Endothelial cell of umbilical vein (primary cell): ENCODE data around the gene BCAS3. TPM values are rescaled to one million over a fixed set of nuclear protein-coding genes. Genes with fewer than 3 reads are reported as not detected.

ENCODE experiments used
- BruUV-seq: library from RNA; stranded (reverse); fragments of 400-500 nt; replicated peaks from 2 replicates; lab custom pipeline; 2021; lab: Mats Ljungman, UMichigan
- CTCF ChIA-PET: fragments of 300-600, 350-600 bp; sonication (Branson Sonifier 250); formaldehyde crosslinking; loops from one replicate; lab custom pipeline; 2021; ENCODE audit warnings: antibody characterized with exemption, inconsistent platforms; lab: Charles Lee
- POLR2A ChIA-PET: fragments of 300-600, 350-600 bp; sonication (Branson Sonifier 250); formaldehyde crosslinking; loops from one replicate; lab custom pipeline; 2021; ENCODE audit warnings: antibody characterized with exemption, inconsistent platforms; lab: Charles Lee
- DNase-seq: peaks from one replicate; pipeline ENCODE4 v3.0.0-alpha.2; 2011; ENCODE audit warnings: low read depth, low spot score
- FAIRE-seq: peaks from 2 replicates; lab custom pipeline; 2011; peaks lifted over from hg19 to GRCh38; lab: Jason Lieb, UNC
- H2AFZ ChIP-seq: 2 replicates; pipeline ENCODE4 v1.6.0; 2012; ENCODE audit warnings: low read depth, low read length, control low read depth, inconsistent platforms
- H3K27ac ChIP-seq: 2 replicates; pipeline ENCODE4 v1.5.1; 2011; ENCODE audit warnings: low read depth, mild to moderate bottlenecking, control low read depth, low read length, moderate library complexity; ENCODE audit not compliant: insufficient read depth
- H3K27me3 ChIP-seq, 2 experiments: 2 replicates each; pipeline versions ENCODE4 v1.6.0 to v1.6.1; 2011; ENCODE audit warnings: low read length in 2 of 2, mixed read lengths in 1 of 2; ENCODE audit not compliant: control insufficient read depth in 2 of 2, insufficient read depth in 2 of 2
- H3K36me3 ChIP-seq, 2 experiments: 2 replicates in 1 of 2; 3 replicates in 1 of 2; pipeline ENCODE4 v1.5.1; 2011; ENCODE audit warnings: low read length in 2 of 2, mild to moderate bottlenecking in 1 of 2, moderate library complexity in 1 of 2; ENCODE audit not compliant: control insufficient read depth in 2 of 2, insufficient read depth in 2 of 2; ENCODE audit errors: extremely low read depth in 1 of 2
- H3K4me1 ChIP-seq: 3 replicates; pipeline ENCODE4 v1.5.1; 2011; ENCODE audit warnings: mild to moderate bottlenecking, low read length; ENCODE audit not compliant: control insufficient read depth, insufficient read depth; ENCODE audit errors: extremely low read depth
- H3K4me2 ChIP-seq: 2 replicates; pipeline ENCODE4 v1.6.1; 2011; ENCODE audit warnings: low read length, control low read depth, mixed read lengths; ENCODE audit not compliant: insufficient read depth
- H3K4me3 ChIP-seq, 3 experiments: fragments of 200-600 bp in 1 of 3; sonication (generic), shearing (Covaris generic) in 1 of 3; replicated peaks in 1 of 3; 2 replicates each; pipeline ENCODE4 v1.5.1; 2011 to 2016; ENCODE audit warnings: control low read depth in 3 of 3, low read length in 3 of 3, mild to moderate bottlenecking in 2 of 3, inconsistent platforms in 1 of 3, low read depth in 1 of 3, moderate library complexity in 1 of 3; ENCODE audit not compliant: insufficient read depth in 1 of 3
- H3K79me2 ChIP-seq: 2 replicates; pipeline ENCODE4 v1.6.0; 2012; ENCODE audit warnings: low read length, inconsistent platforms; ENCODE audit not compliant: control insufficient read depth, insufficient read depth
- H3K9ac ChIP-seq: replicated peaks from 2 replicates; pipeline ENCODE3; 2011; ENCODE audit warnings: low read length, control low read depth; ENCODE audit not compliant: insufficient read depth; ENCODE audit errors: extremely low read depth
- H3K9me1 ChIP-seq: replicated peaks from 3 replicates; pipeline ENCODE4 v1.6.0; 2011; ENCODE audit warnings: mild to moderate bottlenecking, low read length; ENCODE audit not compliant: control insufficient read depth, insufficient read depth; ENCODE audit errors: extremely low read depth
- H3K9me3 ChIP-seq: replicated peaks from 2 replicates; pipeline ENCODE4 v1.5.1; 2012; ENCODE audit warnings: low read length, inconsistent platforms; ENCODE audit not compliant: control insufficient read depth, insufficient read depth
- H4K20me1 ChIP-seq: replicated peaks from 2 replicates; pipeline ENCODE3; 2011; ENCODE audit warnings: mild to moderate bottlenecking, low read length; ENCODE audit not compliant: control insufficient read depth, insufficient read depth; ENCODE audit errors: extremely low read depth
- CTCF ChIP-seq, 2 donors: IDR thresholded peaks; 1 replicate in 1 of 2; 2 replicates in 1 of 2; pipeline ENCODE4 v1.5.1; 2011; ENCODE audit warnings: low read length in 2 of 2, mild to moderate bottlenecking in 2 of 2, moderate library complexity in 2 of 2, control low read depth in 1 of 2, inconsistent platforms in 1 of 2, low read depth in 1 of 2; ENCODE audit not compliant: insufficient read depth in 1 of 2; ENCODE audit errors: extremely low read depth in 1 of 2
- EZH2 ChIP-seq: IDR thresholded peaks from 2 replicates; pipeline ENCODE4 v1.6.1; 2012; ENCODE audit warnings: borderline replicate concordance, low read depth, mild to moderate bottlenecking, moderate library complexity, low read length, inconsistent platforms; ENCODE audit not compliant: severe bottlenecking
- FOS ChIP-seq: IDR thresholded peaks from 2 replicates; pipeline ENCODE4 v1.6.1; 2011; ENCODE audit warnings: mild to moderate bottlenecking, low read length, moderate library complexity, borderline replicate concordance; ENCODE audit not compliant: insufficient read depth
- GATA2 ChIP-seq: IDR thresholded peaks from 2 replicates; pipeline ENCODE4 v1.7.0; 2011; ENCODE audit warnings: low read depth, mild to moderate bottlenecking, moderate library complexity, mixed read lengths, low read length; ENCODE audit not compliant: insufficient read length, insufficient read depth
- JUN ChIP-seq: IDR thresholded peaks from 2 replicates; pipeline ENCODE4 v1.6.1; 2011; ENCODE audit warnings: borderline replicate concordance, low read depth; ENCODE audit not compliant: insufficient read length, insufficient read depth
- MAX ChIP-seq: IDR thresholded peaks from 2 replicates; pipeline ENCODE4 v1.6.1; 2011; ENCODE audit not compliant: insufficient read depth, insufficient read length
- MYC ChIP-seq: IDR thresholded peaks from one replicate; pipeline ENCODE4 v1.6.1; 2011; ENCODE audit warnings: mild to moderate bottlenecking, low read depth, low read length
- POLR2A ChIP-seq: IDR thresholded peaks from 2 replicates; pipeline ENCODE4 v1.6.1; 2012; ENCODE audit warnings: low read depth, mild to moderate bottlenecking, control low read depth, low read length
- POLR2AphosphoS5 ChIP-seq: IDR thresholded peaks from 2 replicates; pipeline ENCODE4 v1.6.1; 2012; ENCODE audit warnings: low read depth, mild to moderate bottlenecking, control low read depth, low read length, moderate library complexity; ENCODE audit not compliant: insufficient read depth
- dilution Hi-C: fragments of 300-500 bp; cut with MboI; formaldehyde crosslinking; loops from one replicate; pipeline ENCODE4 v1.15.0; 2019; ENCODE audit warnings: low sequenced_read_pairs; ENCODE audit not compliant: extremely low pct_ligation_motif_present
- intact Hi-C: fragments of 100-400 bp; cut with micrococcal nuclease; formaldehyde crosslinking; loops from one replicate; pipeline ENCODE4 v1.10.0; 2022
- polyA plus RNA-seq, 4 experiments: library from polyadenylated mRNA; depleted of rRNA in 3 of 4; stranded (reverse) in 3 of 4; unstranded in 1 of 4; fragments of >200 nt; gene quantifications; 2 replicates each; pipeline versions ENCODE4 v1.2.1 to v1.2.3, GENCODE V29; 2011 to 2012; ENCODE audit warnings: missing spikeins in 1 of 4
- total RNA-seq: library from RNA; stranded (reverse); gene quantifications from 2 replicates; pipeline ENCODE4 v1.2.3, GENCODE V29; 2021

Gene BCAS3
- total and polyA plus RNA-seq, 2 donors (not counting 3 experiments of a cell fraction or from before 2014, with no cell fraction given): 8.2 to 16.0 TPM

GRCh38 chr17:60832151-60832585 lies 154.5 kb downstream of the BCAS3 start:
- Histone ChIP-seq H3K27me3 (no peaks in the 10 kb centered on the region), H3K79me2 (no peaks in the 10 kb centered on the region), H3K9me3 (no peaks in the 10 kb centered on the region), H3K4me2 (no peak overlapping the region), H3K4me1 (peaks cover 4% of the 10 kb centered on the region), H2AFZ (no peak overlapping the region), H3K9ac (no peak overlapping the region), H3K27ac (no peak overlapping the region), H3K4me3 (no peak overlapping the region), H3K9me1 (no peaks in the 10 kb centered on the region), H3K36me3 (no peaks in the 10 kb centered on the region), H4K20me1 (no peaks in the 10 kb centered on the region)
- ChIA-PET POLR2A (no interaction called here), CTCF (no interaction called here)
- BruUV-seq: no TSS peak
- dilution Hi-C loops (no loop called here), intact Hi-C loops (no loop called here)
- TF ChIP-seq CTCF (IDR thresholded peaks at IDR 0.05; ENCODE audit: extremely low read depth in 1 of 2, insufficient read depth in 1 of 2, low read depth in 1 of 2, low read length in 2 of 2) (no peak), FOS (no peak), POLR2A (no peak), MAX (no peak), MYC (no peak), GATA2 (no peak), POLR2AphosphoS5 (no peak), JUN (no peak), EZH2 (no peak)
- no peak for DNase-seq
- FAIRE-seq: no peak
